ENCODE data around the gene STIM2.

The STIM2 gene

GRCh38 chr4:27005905-27006590 lies 145.4 kb downstream of the STIM2 start:
- no peak for DNase-seq (ENCODE audit: extremely low read depth, low read depth)
- TF ChIP-seq CTCF (IDR thresholded peaks at IDR 0.05; ENCODE audit: low read depth, low read length, missing control alignments), result no peak
- H3K4me3 ChIP-seq (replicated peaks; ENCODE audit: low read depth, low read length), result no peak overlapping the region

- H3K4me3 ChIP-seq (replicated peaks; ENCODE audit: low read depth, low read length), result no peak overlapping the region
- TF ChIP-seq CTCF (IDR thresholded peaks at IDR 0.05; ENCODE audit: low read depth, low read length, missing control alignments), result no peak
- no peak for DNase-seq (ENCODE audit: extremely low read depth, low read depth)
Measured at GRCh38 chr4:27006646-27007045, 146.0 kb downstream of the STIM2 start.

GRCh38 chr4:27007507-27007906 lies 146.9 kb downstream of the STIM2 start:
- no peak overlapping the region for H3K4me3 ChIP-seq (replicated peaks; ENCODE audit: low read depth, low read length)
- TF ChIP-seq CTCF (IDR thresholded peaks at IDR 0.05; ENCODE audit: low read depth, low read length, missing control alignments), result no peak
- DNase-seq (ENCODE audit: extremely low read depth, low read depth), result no peak

GRCh38 chr4:27008679-27009078 lies 148.0 kb downstream of the STIM2 start:
- H3K4me3 ChIP-seq (replicated peaks; ENCODE audit: low read depth, low read length), result no peak overlapping the region
- no peak for DNase-seq (ENCODE audit: extremely low read depth, low read depth)
- TF ChIP-seq CTCF (IDR thresholded peaks at IDR 0.05; ENCODE audit: low read depth, low read length, missing control alignments), result no peak

GRCh38 chr4:27009539-27009938 lies 148.9 kb downstream of the STIM2 start:
- no peak for DNase-seq (ENCODE audit: extremely low read depth, low read depth)
- TF ChIP-seq CTCF (IDR thresholded peaks at IDR 0.05; ENCODE audit: low read depth, low read length, missing control alignments), result no peak
- no peak overlapping the region for H3K4me3 ChIP-seq (replicated peaks; ENCODE audit: low read depth, low read length)

- peak; percentile 45 for DNase-seq (ENCODE audit: extremely low read depth, low read depth)
Measured at GRCh38 chr4:27010334-27010940, 149.8 kb downstream of the STIM2 start.

More at GRCh38 chr4:27010334-27010940, 149.8 kb downstream of the STIM2 start:
- H3K4me3 ChIP-seq (replicated peaks; ENCODE audit: low read depth, low read length), result no peak overlapping the region
- TF ChIP-seq CTCF (IDR thresholded peaks at IDR 0.05; ENCODE audit: low read depth, low read length, missing control alignments), result peak; percentile 78
